GM10266 (cell line): ENCODE data around the gene PDCL3.

Experiments used
- DNase-seq: peaks from one replicate; pipeline ENCODE4 v3.0.0; 2012; ENCODE audit errors: extremely low spot score
- CTCF ChIP-seq: IDR thresholded peaks from 2 replicates; pipeline ENCODE4 v1.5.1; 2012; ENCODE audit warnings: mild to moderate bottlenecking, low read depth; ENCODE audit not compliant: control insufficient read depth, insufficient read depth; ENCODE audit errors: missing control alignments

Gene PDCL3

GRCh38 chr2:100541404-100541803, 21.4 kb upstream of the PDCL3 start:
- TF ChIP-seq CTCF: no peak
- DNase-seq: no peak

- TF ChIP-seq CTCF: no peak
- DNase-seq: no peak
Observed at GRCh38 chr2:100542418-100542817, 20.4 kb upstream of the PDCL3 start.

GRCh38 chr2:100544911-100545596, 17.7 kb upstream of the PDCL3 start:
- no peak for TF ChIP-seq CTCF

GRCh38 chr2:100546469-100546868, 16.3 kb upstream of the PDCL3 start:
- TF ChIP-seq CTCF: no peak
- no peak for DNase-seq

More at GRCh38 chr2:100544911-100545596, 17.7 kb upstream of the PDCL3 start:
- no peak for DNase-seq

- no peak for TF ChIP-seq CTCF
Observed at GRCh38 chr2:100548771-100549170, 14.0 kb upstream of the PDCL3 start.

GRCh38 chr2:100551303-100551702, 11.5 kb upstream of the PDCL3 start:
- DNase-seq: no peak
- TF ChIP-seq CTCF: no peak

More at GRCh38 chr2:100548771-100549170, 14.0 kb upstream of the PDCL3 start:
- no peak for DNase-seq

GRCh38 chr2:100554798-100555407, 7.9 kb upstream of the PDCL3 start:
- DNase-seq: no peak
- no peak for TF ChIP-seq CTCF
